NCI-H82 treated with DMSO at 0.1 percent for 48 hours (cell line): Measurements from ENCODE around the gene ACTG1.

ENCODE experiments used
- DNase-seq: peaks from one replicate; lab custom pipeline; 2025; ENCODE audit not compliant: unreplicated experiment; lab: John Stamatoyannopoulos, UW

ACTG1 gene

GRCh38 chr17:81466564-81467472 lies 45.8 kb downstream of the ACTG1 start:
- no peak for DNase-seq

GRCh38 chr17:81465910-81466309 lies 46.7 kb downstream of the ACTG1 start:
- no peak for DNase-seq

- no peak for DNase-seq
These were observed 48.0 kb downstream of the ACTG1 start for GRCh38 chr17:81464586-81464985.

GRCh38 chr17:81463506-81463905 lies 49.1 kb downstream of the ACTG1 start:
- DNase-seq: no peak

- DNase-seq: no peak
These were observed 50.0 kb downstream of the ACTG1 start for GRCh38 chr17:81462506-81463125.

- no peak for DNase-seq
These were observed 50.7 kb downstream of the ACTG1 start for GRCh38 chr17:81461607-81462500.

GRCh38 chr17:81460856-81461460 lies 51.6 kb downstream of the ACTG1 start:
- no peak for DNase-seq
